A549 (cell line): ENCODE data around the gene CLASP1. TPM values are rescaled to one million over a fixed set of nuclear protein-coding genes. Genes with fewer than 3 reads are reported as not detected.

Experiments used
- ATAC-seq, 2 experiments: fragments of 200-7000 bp in 1 of 2; fragments of >200 bp in 1 of 2; cut with Nextera tagmentation in 1 of 2; cut with Tn5 transposase in 1 of 2; 3 replicates each; pipeline versions ENCODE4 v1.8.0 to v1.9.1; 2018 to 2020; ENCODE audit warnings: mild to moderate bottlenecking in 1 of 2, moderate library complexity in 1 of 2
- CTCF ChIA-PET: fragments of 300-600 bp; sonication (Branson Sonifier 250); formaldehyde crosslinking; extraction: SDS; loops from one replicate; lab custom pipeline; 2021; ENCODE audit warnings: antibody characterized with exemption, inconsistent platforms; lab: Yijun Ruan, JAX
- POLR2A ChIA-PET: fragments of 350-600 bp; formaldehyde crosslinking; extraction: SDS; loops from one replicate; lab custom pipeline; 2021; ENCODE audit warnings: antibody characterized with exemption, inconsistent platforms; lab: Yijun Ruan, JAX
- DNase-seq, 2 experiments: peaks; one replicate each; pipeline versions ENCODE4 v3.0.0 to v3.0.0-alpha.2; 2011 to 2016; ENCODE audit warnings: low read depth in 1 of 2, low spot score in 1 of 2
- FAIRE-seq: peaks from 2 replicates; lab custom pipeline; 2011; peaks lifted over from hg19 to GRCh38; lab: Jason Lieb, UNC
- H3K27ac ChIP-seq, 2 experiments: fragments of >200 bp; sonication (Bioruptor Twin); formaldehyde crosslinking; 3 replicates each; pipeline ENCODE4 v1.5.1; 2016 to 2017
- H3K4me1 ChIP-seq: fragments of >200 bp; sonication (Bioruptor Twin); formaldehyde crosslinking; 3 replicates; pipeline ENCODE4 v1.6.1; 2016
- H3K4me2 ChIP-seq: fragments of >200 bp; sonication (Bioruptor Twin); formaldehyde crosslinking; 3 replicates; pipeline ENCODE4 v1.6.1; 2016
- H3K4me3 ChIP-seq: fragments of >200 bp; sonication (Bioruptor Twin); formaldehyde crosslinking; 3 replicates; pipeline ENCODE4 v1.5.1; 2016
- H3K9me3 ChIP-seq: fragments of >200 bp; sonication (Bioruptor Twin); formaldehyde crosslinking; 3 replicates; pipeline ENCODE4 v1.6.1; 2016
- CBX8 ChIP-seq: fragments of 200-600 bp; sonication (generic); IDR thresholded peaks from 2 replicates; pipeline ENCODE4 v1.6.1; 2016
- CHD2 ChIP-seq: fragments of 150-350 bp; IDR thresholded peaks from 2 replicates; pipeline ENCODE4 v1.6.1; 2014; ENCODE audit warnings: low read length; ENCODE audit not compliant: partially characterized antibody
- CHD4 ChIP-seq: fragments of 200-600 bp; sonication (generic); IDR thresholded peaks from 2 replicates; pipeline ENCODE4 v1.6.1; 2016; ENCODE audit warnings: antibody characterized with exemption, mild to moderate bottlenecking, borderline replicate concordance
- EHMT2 ChIP-seq: fragments of 200-600 bp; sonication (generic); IDR thresholded peaks from 2 replicates; pipeline ENCODE4 v1.6.1; 2016; ENCODE audit warnings: antibody characterized with exemption, low read depth, mild to moderate bottlenecking, moderate library complexity
- ESRRA ChIP-seq: fragments of 150-350 bp; IDR thresholded peaks from 2 replicates; pipeline ENCODE4 v1.6.1; 2014; ENCODE audit warnings: mild to moderate bottlenecking, low read length, borderline replicate concordance
- FOXS1 ChIP-seq: fragments of 250-450 bp; sonication (Bioruptor Pico); IDR thresholded peaks from 2 replicates; pipeline ENCODE4 v1.5.0; 2020; ENCODE audit warnings: mild to moderate bottlenecking, moderate library complexity
- HDAC2 ChIP-seq: fragments of 200-600 bp; sonication (generic); IDR thresholded peaks from 2 replicates; pipeline ENCODE4 v1.6.1; 2016
- HEYL ChIP-seq: fragments of 250-450 bp; sonication (Bioruptor Pico); IDR thresholded peaks from 2 replicates; pipeline ENCODE4 v1.8.0; 2021; ENCODE audit warnings: mild to moderate bottlenecking, moderate library complexity
- HOXB13 ChIP-seq: fragments of 250-450 bp; sonication (Bioruptor Pico); IDR thresholded peaks from 2 replicates; pipeline ENCODE4 v1.5.0; 2020; ENCODE audit warnings: low read depth, mild to moderate bottlenecking, moderate library complexity
- KDM1A ChIP-seq: fragments of 200-600 bp; sonication (generic); IDR thresholded peaks from 2 replicates; pipeline ENCODE4 v1.6.1; 2016; ENCODE audit warnings: low read depth, mild to moderate bottlenecking
- NFE2L2 ChIP-seq: fragments of 150-350 bp; conservative IDR thresholded peaks from 2 replicates; pipeline ENCODE4 v1.6.1; 2014; ENCODE audit warnings: low read length
- SMC3 ChIP-seq: fragments of >200 bp; sonication (Bioruptor Twin); formaldehyde crosslinking; IDR thresholded peaks from 3 replicates; pipeline ENCODE4 v1.6.1; 2018; ENCODE audit warnings: inconsistent platforms
- SREBF2 ChIP-seq: fragments of 450-650 bp; IDR thresholded peaks from 2 replicates; pipeline ENCODE4 v1.6.1; 2014; ENCODE audit warnings: mild to moderate bottlenecking, moderate library complexity
- TFCP2L1 ChIP-seq: fragments of 250-450 bp; sonication (Bioruptor Pico); IDR thresholded peaks from 2 replicates; pipeline ENCODE4 v1.5.0; 2021; ENCODE audit warnings: mild to moderate bottlenecking
- ZFP36 ChIP-seq: fragments of 450-650 bp; IDR thresholded peaks from 2 replicates; pipeline ENCODE4 v1.6.1; 2014; ENCODE audit warnings: borderline replicate concordance; ENCODE audit not compliant: partially characterized antibody
- WGBS: methylation state at CpG from one replicate; pipeline ENCODE4 v1.1.6; 2017; ENCODE audit errors: missing lambda C conversion rate; 5-methylcytosine and 5-hydroxymethylcytosine counted together
- polyA plus RNA-seq, 4 experiments: library from polyadenylated mRNA; depleted of rRNA in 3 of 4; stranded (reverse); fragments of >200 nt; fragmentation: RNase III in 1 of 4; extraction: RNeasy Plus Mini Kit Qiagen cat#74134 plus additional on column Dnase treatment in 1 of 4; gene quantifications; 2 replicates in 3 of 4; 3 replicates in 1 of 4; pipeline ENCODE4 v1.2.3, GENCODE V29; 2011 to 2017
- TF ChIP-seq, protein P1 (sequence below): IDR thresholded peaks from 2 replicates; pipeline ENCODE4 v1.6.1; 2012; ENCODE audit warnings: low read depth, borderline replicate concordance
- TF ChIP-seq, protein P2 (sequence below): IDR thresholded peaks from 2 replicates; pipeline ENCODE4 v1.6.1; 2012
- TF ChIP-seq, protein P3 (sequence below): fragments of 450-650 bp; IDR thresholded peaks from 2 replicates; pipeline ENCODE4 v1.6.1; 2014; ENCODE audit warnings: antibody characterized with exemption
- TF ChIP-seq, protein P4 (sequence below): fragments of >200 bp; sonication (Bioruptor Twin); formaldehyde crosslinking; IDR thresholded peaks from 2 replicates; pipeline ENCODE4 v1.6.1; 2016
- TF ChIP-seq, protein P5 (sequence below): fragments of >200 bp; sonication (Bioruptor Twin); formaldehyde crosslinking; IDR thresholded peaks from 3 replicates; pipeline ENCODE4 v1.5.1; 2016
- TF ChIP-seq, protein P6 (sequence below): fragments of >200 bp; sonication (Bioruptor Twin); formaldehyde crosslinking; IDR thresholded peaks from 3 replicates; pipeline ENCODE4 v1.6.1; 2016

Gene CLASP1
- polyA plus RNA-seq, 2 of the 4 experiments (the other 2 are of a cell fraction) = 11.7 to 15.8 TPM

DNA sequence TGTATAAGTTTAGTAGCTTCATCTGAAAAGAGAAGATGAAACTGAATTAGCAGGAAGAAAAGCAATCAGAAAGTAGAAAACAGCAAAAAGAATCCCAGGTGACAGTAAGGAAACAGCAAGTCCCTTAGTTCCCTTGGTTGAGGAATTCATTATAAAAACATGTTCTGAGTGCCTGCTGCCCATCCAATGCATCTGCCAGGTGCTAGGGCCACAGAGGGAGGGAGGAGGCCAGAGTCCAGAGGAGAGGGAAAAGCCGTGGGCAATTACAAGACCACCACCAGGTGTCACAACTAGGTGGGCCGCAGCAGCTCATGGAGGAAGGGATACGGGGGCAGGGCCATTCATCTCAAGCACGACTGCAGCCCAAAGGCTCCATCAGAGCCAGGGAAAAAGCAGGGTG, 308.3 kb downstream of the CLASP1 start:
- WGBS = 88% methylated on average over 4 of the region's 4 CpGs

DNA sequence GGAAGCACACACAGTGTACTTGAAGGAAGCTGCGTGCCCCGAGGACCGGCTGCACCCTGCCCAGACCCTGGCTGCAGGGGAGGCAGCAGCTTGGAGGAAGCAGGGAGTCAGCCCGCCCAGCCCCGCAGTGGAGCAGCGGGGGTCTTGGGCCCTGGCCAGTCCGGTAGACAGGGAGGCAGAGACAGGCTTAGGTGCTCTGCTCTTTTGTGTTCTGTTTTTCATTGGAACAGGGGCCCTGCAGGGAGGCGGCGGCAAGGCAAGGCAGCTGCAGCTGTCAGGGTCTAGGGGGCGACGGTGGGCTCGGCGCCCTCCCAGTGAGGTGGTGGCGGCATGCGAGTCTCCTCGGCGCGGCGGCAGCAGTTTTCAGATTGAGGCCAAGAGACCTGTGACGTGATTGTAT, 311.0 kb downstream of the CLASP1 start:
- TF ChIP-seq SMC3 (no peak), CHD2 (no peak), SREBF2 (no peak), CBX8 (no peak), CHD4 (no peak), ESRRA (no peak), HOXB13 (no peak), NFE2L2 (no peak), ZFP36 (no peak), TFCP2L1 (CRISPR knock-in tag) (no peak), EHMT2 (no peak), KDM1A (no peak), HDAC2 (no peak)
- TF ChIP-seq, protein P1, sequence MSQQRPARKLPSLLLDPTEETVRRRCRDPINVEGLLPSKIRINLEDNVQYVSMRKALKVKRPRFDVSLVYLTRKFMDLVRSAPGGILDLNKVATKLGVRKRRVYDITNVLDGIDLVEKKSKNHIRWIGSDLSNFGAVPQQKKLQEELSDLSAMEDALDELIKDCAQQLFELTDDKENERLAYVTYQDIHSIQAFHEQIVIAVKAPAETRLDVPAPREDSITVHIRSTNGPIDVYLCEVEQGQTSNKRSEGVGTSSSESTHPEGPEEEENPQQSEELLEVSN = no peak
- TF ChIP-seq, protein P2, sequence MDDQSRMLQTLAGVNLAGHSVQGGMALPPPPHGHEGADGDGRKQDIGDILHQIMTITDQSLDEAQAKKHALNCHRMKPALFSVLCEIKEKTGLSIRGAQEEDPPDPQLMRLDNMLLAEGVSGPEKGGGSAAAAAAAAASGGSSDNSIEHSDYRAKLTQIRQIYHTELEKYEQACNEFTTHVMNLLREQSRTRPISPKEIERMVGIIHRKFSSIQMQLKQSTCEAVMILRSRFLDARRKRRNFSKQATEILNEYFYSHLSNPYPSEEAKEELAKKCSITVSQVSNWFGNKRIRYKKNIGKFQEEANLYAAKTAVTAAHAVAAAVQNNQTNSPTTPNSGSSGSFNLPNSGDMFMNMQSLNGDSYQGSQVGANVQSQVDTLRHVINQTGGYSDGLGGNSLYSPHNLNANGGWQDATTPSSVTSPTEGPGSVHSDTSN = no peak
- TF ChIP-seq, protein P3, sequence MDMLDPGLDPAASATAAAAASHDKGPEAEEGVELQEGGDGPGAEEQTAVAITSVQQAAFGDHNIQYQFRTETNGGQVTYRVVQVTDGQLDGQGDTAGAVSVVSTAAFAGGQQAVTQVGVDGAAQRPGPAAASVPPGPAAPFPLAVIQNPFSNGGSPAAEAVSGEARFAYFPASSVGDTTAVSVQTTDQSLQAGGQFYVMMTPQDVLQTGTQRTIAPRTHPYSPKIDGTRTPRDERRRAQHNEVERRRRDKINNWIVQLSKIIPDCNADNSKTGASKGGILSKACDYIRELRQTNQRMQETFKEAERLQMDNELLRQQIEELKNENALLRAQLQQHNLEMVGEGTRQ = no peak
- TF ChIP-seq, protein P4, sequence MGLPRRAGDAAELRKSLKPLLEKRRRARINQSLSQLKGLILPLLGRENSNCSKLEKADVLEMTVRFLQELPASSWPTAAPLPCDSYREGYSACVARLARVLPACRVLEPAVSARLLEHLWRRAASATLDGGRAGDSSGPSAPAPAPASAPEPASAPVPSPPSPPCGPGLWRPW = no peak
- TF ChIP-seq, protein P5, sequence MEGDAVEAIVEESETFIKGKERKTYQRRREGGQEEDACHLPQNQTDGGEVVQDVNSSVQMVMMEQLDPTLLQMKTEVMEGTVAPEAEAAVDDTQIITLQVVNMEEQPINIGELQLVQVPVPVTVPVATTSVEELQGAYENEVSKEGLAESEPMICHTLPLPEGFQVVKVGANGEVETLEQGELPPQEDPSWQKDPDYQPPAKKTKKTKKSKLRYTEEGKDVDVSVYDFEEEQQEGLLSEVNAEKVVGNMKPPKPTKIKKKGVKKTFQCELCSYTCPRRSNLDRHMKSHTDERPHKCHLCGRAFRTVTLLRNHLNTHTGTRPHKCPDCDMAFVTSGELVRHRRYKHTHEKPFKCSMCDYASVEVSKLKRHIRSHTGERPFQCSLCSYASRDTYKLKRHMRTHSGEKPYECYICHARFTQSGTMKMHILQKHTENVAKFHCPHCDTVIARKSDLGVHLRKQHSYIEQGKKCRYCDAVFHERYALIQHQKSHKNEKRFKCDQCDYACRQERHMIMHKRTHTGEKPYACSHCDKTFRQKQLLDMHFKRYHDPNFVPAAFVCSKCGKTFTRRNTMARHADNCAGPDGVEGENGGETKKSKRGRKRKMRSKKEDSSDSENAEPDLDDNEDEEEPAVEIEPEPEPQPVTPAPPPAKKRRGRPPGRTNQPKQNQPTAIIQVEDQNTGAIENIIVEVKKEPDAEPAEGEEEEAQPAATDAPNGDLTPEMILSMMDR = no peak
- FAIRE-seq = no peak
- DNase-seq = no peak
- 86% methylated on average over 17 of the region's 20 CpGs for WGBS
- ChIA-PET POLR2A (no interaction called here), CTCF (interaction anchor here (0.8 kb wide), 1 partner anchor 243 kb away, joined by 3 read pairs; no protein-coding TSS in a partner anchor)
- Histone ChIP-seq H3K4me2 (no peak overlapping the region), H3K4me1 (peaks cover 7% of the 10 kb centered on the region; the same call in 1 of the 3 replicates), H3K9me3 (no peaks in the 10 kb centered on the region), H3K4me3 (no peak overlapping the region), H3K27ac (no peak overlapping the region)
- ATAC-seq = no peak

More for the DNA sequence above, 308.3 kb downstream of the CLASP1 start:
- FAIRE-seq = no peak
- Histone ChIP-seq H3K4me1 (no peaks in the 10 kb centered on the region), H3K9me3 (no peaks in the 10 kb centered on the region), H3K27ac (no peak overlapping the region), H3K4me3 (no peak overlapping the region)
- POLR2A ChIA-PET = no interaction called here
- no peak for DNase-seq
- CTCF ChIA-PET = interaction anchor here (0.6 to 1.9 kb wide), 5 partner anchors 15 to 256 kb away, joined by 3 to 5 read pairs (median 4); no protein-coding TSS in a partner anchor
- ATAC-seq = no peak
- TF ChIP-seq HOXB13 (no peak), FOXS1 (no peak), HEYL (CRISPR knock-in tag) (no peak), HDAC2 (no peak)
- TF ChIP-seq, protein P3 = no peak
- TF ChIP-seq, protein P6, sequence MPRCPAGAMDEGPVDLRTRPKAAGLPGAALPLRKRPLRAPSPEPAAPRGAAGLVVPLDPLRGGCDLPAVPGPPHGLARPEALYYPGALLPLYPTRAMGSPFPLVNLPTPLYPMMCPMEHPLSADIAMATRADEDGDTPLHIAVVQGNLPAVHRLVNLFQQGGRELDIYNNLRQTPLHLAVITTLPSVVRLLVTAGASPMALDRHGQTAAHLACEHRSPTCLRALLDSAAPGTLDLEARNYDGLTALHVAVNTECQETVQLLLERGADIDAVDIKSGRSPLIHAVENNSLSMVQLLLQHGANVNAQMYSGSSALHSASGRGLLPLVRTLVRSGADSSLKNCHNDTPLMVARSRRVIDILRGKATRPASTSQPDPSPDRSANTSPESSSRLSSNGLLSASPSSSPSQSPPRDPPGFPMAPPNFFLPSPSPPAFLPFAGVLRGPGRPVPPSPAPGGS = no peak
- TF ChIP-seq, all 56 proteins: peak for 0
- no peak overlapping the region for H3K4me2 ChIP-seq
